ENCODE data around the gene GRAMD4.

- TF ChIP-seq CTCF (IDR thresholded peaks at IDR 0.05) (no peak), POLR2A (IDR thresholded peaks at IDR 0.05) (no peak), POLR2AphosphoS5 (IDR thresholded peaks at IDR 0.05) (no peak)
Measured at GRCh38 chr22:46657655-46657953, 37.4 kb downstream of the GRAMD4 start.

Data from transverse colon (tissue), 4 donors.